GM12875 (cell line): ENCODE results near the gene DNM3.

Experiments
- H3K4me3 ChIP-seq: one replicate; pipeline ENCODE4 v1.5.1; 2011; ENCODE audit warnings: low read depth, low read length, control low read depth
- CTCF ChIP-seq: IDR thresholded peaks from 2 replicates; pipeline ENCODE4 v1.5.1; 2011; ENCODE audit warnings: low read depth, mild to moderate bottlenecking, control low read depth, inconsistent platforms, low read length, moderate library complexity, borderline replicate concordance; ENCODE audit not compliant: insufficient read depth

The DNM3 gene

GRCh38 chr1:172417557-172417956, 576.3 kb downstream of the DNM3 start:
- no peak for TF ChIP-seq CTCF
- no peak overlapping the region for H3K4me3 ChIP-seq

GRCh38 chr1:172420385-172420784, 579.1 kb downstream of the DNM3 start, which contains the start of gene C1orf105:
TSS of gene C1orf105 (plus strand) at chr1:172420685. CDS start at chr1:172420886, 201 bp downstream.
- no peak within 1 kb of the TSS for H3K4me3 ChIP-seq
- TF ChIP-seq CTCF, result no peak

- no peak overlapping the region for H3K4me3 ChIP-seq
- TF ChIP-seq CTCF, result no peak
Observed at GRCh38 chr1:172421974-172422604, 580.8 kb downstream of the DNM3 start.

GRCh38 chr1:172423336-172423735, 582.0 kb downstream of the DNM3 start:
- no peak overlapping the region for H3K4me3 ChIP-seq
- TF ChIP-seq CTCF, result no peak

GRCh38 chr1:172425339-172425738, 584.0 kb downstream of the DNM3 start:
- TF ChIP-seq CTCF, result no peak
- no peak overlapping the region for H3K4me3 ChIP-seq

- TF ChIP-seq CTCF, result no peak
- no peak overlapping the region for H3K4me3 ChIP-seq
Observed at GRCh38 chr1:172427191-172427590, 585.9 kb downstream of the DNM3 start.

- TF ChIP-seq CTCF, result peak; percentile 44; the same call in 1 of the 2 replicates
- no peak overlapping the region for H3K4me3 ChIP-seq
Observed at GRCh38 chr1:172429331-172430127, 588.2 kb downstream of the DNM3 start.
